Testis (tissue), 2 donors: ENCODE measurements around the gene MEDAG.

ENCODE experiments used
- CTCF ChIP-seq, 3 experiments: fragments of 450-650 bp in 2 of 3; fragments of 200-600 bp in 1 of 3; sonication (generic) in 1 of 3; IDR thresholded peaks; one replicate each; pipeline ENCODE4 v1.5.1; 2016 to 2019; ENCODE audit warnings: antibody characterized with exemption in 3 of 3, mild to moderate bottlenecking in 2 of 3, moderate library complexity in 1 of 3
- POLR2A ChIP-seq: fragments of 450-650 bp; IDR thresholded peaks from one replicate; pipeline ENCODE4 v1.6.1; 2017; ENCODE audit warnings: antibody characterized with exemption, mild to moderate bottlenecking, moderate library complexity

DNA sequence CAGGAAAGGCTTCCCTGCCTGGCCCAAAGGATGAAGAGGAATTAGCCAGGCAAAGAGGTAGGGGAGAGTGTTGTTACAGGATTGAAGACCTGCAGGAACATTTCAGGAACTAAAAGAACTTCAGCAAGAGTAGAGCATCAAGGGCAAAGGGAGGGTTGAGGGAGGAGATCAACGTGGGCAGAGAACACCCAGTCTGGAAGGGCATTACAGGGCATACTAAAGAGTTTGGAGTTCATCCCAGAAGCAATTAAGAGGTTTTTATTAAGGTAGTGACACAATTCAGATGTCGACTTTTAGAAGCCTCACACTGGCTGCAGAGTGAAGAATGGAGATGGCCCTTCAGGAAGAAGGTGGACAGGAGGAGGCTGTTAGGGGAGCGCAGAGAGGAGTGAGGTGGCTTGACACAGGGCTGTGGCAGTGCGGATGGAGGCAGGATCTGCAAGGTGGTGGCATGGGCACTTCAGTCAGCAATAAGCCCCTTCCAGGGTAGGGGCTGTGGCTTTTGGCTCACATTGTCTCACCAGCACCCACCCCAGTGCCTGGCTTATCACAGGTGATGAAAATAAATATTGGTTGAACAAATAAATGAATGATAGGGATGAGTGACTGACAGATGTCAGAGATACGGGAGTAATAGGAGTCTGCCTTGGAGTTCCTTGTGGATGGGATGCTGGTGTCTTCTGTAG lies 51.3 kb downstream of the MEDAG start:
- TF ChIP-seq POLR2A (no peak), CTCF (IDR thresholded peaks at IDR 0.05) (no peak)
